Mucosa of descending colon (tissue), 3 donors: ENCODE measurements around the gene SASH3. TPM values are rescaled to one million over a fixed set of nuclear protein-coding genes. Genes with fewer than 3 reads are reported as not detected.

Experiments used
- ATAC-seq: fragments of 200-7000 bp; cut with Tn5 transposase; one replicate; pipeline ENCODE4 v1.9.1; 2020; ENCODE audit warnings: mild to moderate bottlenecking, moderate library complexity
- DNase-seq, 3 donors: peaks; one replicate each; pipeline ENCODE4 v3.0.0-alpha.2; 2020
- H3K36me3 ChIP-seq: fragments of 200-600 bp; one replicate; pipeline ENCODE4 v1.8.0; 2021; ENCODE audit warnings: low read depth, mild to moderate bottlenecking
- H3K4me1 ChIP-seq: fragments of 200-600 bp; one replicate; pipeline ENCODE4 v1.8.0; 2021; ENCODE audit warnings: low read depth, mild to moderate bottlenecking
- H3K4me3 ChIP-seq: fragments of 200-600 bp; one replicate; pipeline ENCODE4 v1.8.0; 2021; ENCODE audit warnings: mild to moderate bottlenecking
- H3K9me3 ChIP-seq: fragments of 200-600 bp; one replicate; pipeline ENCODE4 v1.8.0; 2021; ENCODE audit warnings: mild to moderate bottlenecking
- CTCF ChIP-seq: fragments of 200-600 bp; IDR thresholded peaks from one replicate; pipeline ENCODE4 v1.8.0; 2022; ENCODE audit warnings: antibody characterized with exemption, mild to moderate bottlenecking
- intact Hi-C, 2 donors: fragments of 100-400 bp; cut with DNase I in 1 of 2; cut with micrococcal nuclease in 1 of 2; formaldehyde crosslinking; loops; one replicate each; pipeline versions ENCODE4 v1.11.0 to v1.11.1; 2022; cut with DNase I, micrococcal nuclease
- total RNA-seq, 3 donors: library from RNA; stranded (reverse); fragmentation: NEBNext Ultra II Directional in 2 of 3; extraction: Animal tissue kit (Norgen Biotek cat#: 25700) in 2 of 3; gene quantifications; one replicate each; pipeline versions ENCODE4 v1.2.1 to v1.2.4, GENCODE V29; 2021 to 2023
- donor health status: DM: no; HTN: no; CAD: no; lungs with moderate emphysema.
- donor health status: DM: no; HTN: no; CAD: no.
- donor health status: DM: no; HTN: yes; CAD: no.

The SASH3 gene
- total RNA-seq, 3 donors from 2014 or later = 6.1 to 10.1 (median 7.2) TPM

GRCh38 chrX:129760981-129761380 is 18.8 kb upstream of the SASH3 start:
- intact Hi-C loops = no loop called here
- Histone ChIP-seq H3K9me3 (no peaks in the 10 kb centered on the region), H3K36me3 (no peaks in the 10 kb centered on the region), H3K4me3 (no peak overlapping the region), H3K4me1 (no peaks in the 10 kb centered on the region)
- TF ChIP-seq CTCF = no peak
- ATAC-seq (no peak), DNase-seq (no peak)

- intact Hi-C loops = no loop called here
- Histone ChIP-seq H3K36me3 (no peaks in the 10 kb centered on the region), H3K9me3 (no peaks in the 10 kb centered on the region), H3K4me3 (no peak overlapping the region), H3K4me1 (no peaks in the 10 kb centered on the region)
- DNase-seq = peak in 1 of 3 donors; percentile 10
- TF ChIP-seq CTCF = no peak
- no peak for ATAC-seq
Observed at GRCh38 chrX:129761596-129761995, 18.2 kb upstream of the SASH3 start.

GRCh38 chrX:129762448-129762847 is 17.3 kb upstream of the SASH3 start:
- Histone ChIP-seq H3K4me1 (no peaks in the 10 kb centered on the region), H3K36me3 (no peaks in the 10 kb centered on the region), H3K4me3 (no peak overlapping the region), H3K9me3 (no peaks in the 10 kb centered on the region)
- intact Hi-C loops = no loop called here
- no peak for TF ChIP-seq CTCF
- DNase-seq (no peak), ATAC-seq (no peak)

GRCh38 chrX:129763666-129764065 is 16.1 kb upstream of the SASH3 start:
- Histone ChIP-seq H3K9me3 (no peaks in the 10 kb centered on the region), H3K36me3 (no peaks in the 10 kb centered on the region), H3K4me3 (no peak overlapping the region), H3K4me1 (no peaks in the 10 kb centered on the region)
- no peak for TF ChIP-seq CTCF
- DNase-seq (no peak), ATAC-seq (no peak)
- intact Hi-C loops = no loop called here

GRCh38 chrX:129768186-129768585 is 11.6 kb upstream of the SASH3 start:
- TF ChIP-seq CTCF = no peak
- H3K36me3 ChIP-seq = no peaks in the 10 kb centered on the region
- no peaks in the 10 kb centered on the region for H3K4me1 ChIP-seq
- H3K9me3 ChIP-seq = no peaks in the 10 kb centered on the region
- ATAC-seq = no peak
- intact Hi-C loops = no loop called here
- H3K4me3 ChIP-seq = no peak overlapping the region
- no peak for DNase-seq
